OCI-LY1 (cell line): ENCODE results near the gene ZNF718.

ENCODE experiments used
- EZH2 ChIP-seq: fragments of 200-600 bp; sonication (generic), shearing (Covaris generic); IDR thresholded peaks from 2 replicates; pipeline ENCODE4 v1.8.0; 2017; ENCODE audit warnings: borderline replicate concordance, mixed run types, mild to moderate bottlenecking, antibody characterized with exemption, low read length, moderate library complexity, mixed read lengths
- TF ChIP-seq, protein P1 (sequence below): fragments of 200-600 bp; sonication (generic), shearing (Covaris generic); IDR thresholded peaks from 2 replicates; pipeline ENCODE4 v1.5.1; 2017; ENCODE audit warnings: mild to moderate bottlenecking, antibody characterized with exemption, low read length, moderate library complexity, mixed read lengths

DNA sequence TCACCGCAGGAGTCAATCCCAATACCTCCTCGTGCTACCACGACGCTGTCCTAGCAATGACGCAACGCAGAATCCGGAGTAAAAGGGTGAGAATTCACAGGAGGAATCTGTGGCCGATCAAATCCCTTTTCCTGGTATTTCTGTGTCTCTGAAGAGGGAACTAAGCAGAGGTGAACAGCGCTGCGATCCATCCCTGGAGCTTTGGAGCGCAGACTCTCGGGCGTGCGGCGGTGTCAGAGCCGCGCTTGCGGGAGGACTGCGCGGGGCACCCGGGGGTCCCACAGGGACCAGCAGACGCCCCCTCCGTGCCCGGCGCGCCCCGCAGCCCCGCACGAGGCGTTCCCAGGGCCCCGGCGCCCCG, 17.2 kb upstream of the ZNF718 start:
- no peak for TF ChIP-seq EZH2
- TF ChIP-seq, protein P1, sequence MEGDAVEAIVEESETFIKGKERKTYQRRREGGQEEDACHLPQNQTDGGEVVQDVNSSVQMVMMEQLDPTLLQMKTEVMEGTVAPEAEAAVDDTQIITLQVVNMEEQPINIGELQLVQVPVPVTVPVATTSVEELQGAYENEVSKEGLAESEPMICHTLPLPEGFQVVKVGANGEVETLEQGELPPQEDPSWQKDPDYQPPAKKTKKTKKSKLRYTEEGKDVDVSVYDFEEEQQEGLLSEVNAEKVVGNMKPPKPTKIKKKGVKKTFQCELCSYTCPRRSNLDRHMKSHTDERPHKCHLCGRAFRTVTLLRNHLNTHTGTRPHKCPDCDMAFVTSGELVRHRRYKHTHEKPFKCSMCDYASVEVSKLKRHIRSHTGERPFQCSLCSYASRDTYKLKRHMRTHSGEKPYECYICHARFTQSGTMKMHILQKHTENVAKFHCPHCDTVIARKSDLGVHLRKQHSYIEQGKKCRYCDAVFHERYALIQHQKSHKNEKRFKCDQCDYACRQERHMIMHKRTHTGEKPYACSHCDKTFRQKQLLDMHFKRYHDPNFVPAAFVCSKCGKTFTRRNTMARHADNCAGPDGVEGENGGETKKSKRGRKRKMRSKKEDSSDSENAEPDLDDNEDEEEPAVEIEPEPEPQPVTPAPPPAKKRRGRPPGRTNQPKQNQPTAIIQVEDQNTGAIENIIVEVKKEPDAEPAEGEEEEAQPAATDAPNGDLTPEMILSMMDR: no peak
